Hippocampal formation (tissue), 2 donors: ENCODE measurements around the gene IDH2.

ENCODE experiments used
- DNase-seq, 2 donors: peaks; one replicate each; lab custom pipeline; 2025; lab: John Stamatoyannopoulos, UW

IDH2 gene

DNA sequence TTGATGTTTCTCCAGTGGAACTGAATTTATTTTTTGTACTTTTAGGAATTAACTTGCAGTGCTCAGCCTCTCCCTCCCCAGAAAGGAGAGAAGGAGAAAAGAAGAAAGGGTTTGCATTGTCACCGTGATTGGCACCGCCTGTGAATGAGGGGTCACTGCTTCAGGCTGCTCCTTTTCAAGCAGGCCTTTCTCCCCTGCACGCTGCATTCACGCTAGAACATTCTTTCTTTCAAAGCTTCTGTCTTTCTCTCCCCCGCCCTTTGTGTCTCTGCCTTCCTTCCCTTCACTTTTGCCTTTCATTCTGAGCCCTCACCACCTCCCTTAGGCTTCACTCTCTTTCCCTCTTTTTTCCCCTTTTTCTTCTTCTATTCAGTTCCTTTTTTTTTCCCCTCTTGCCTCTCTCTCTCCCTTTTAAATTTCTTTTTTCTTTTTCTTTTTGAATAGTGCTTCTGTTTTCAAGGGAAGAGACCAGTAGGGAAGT, 58.7 kb downstream of the IDH2 start:
- no peak for DNase-seq

DNA sequence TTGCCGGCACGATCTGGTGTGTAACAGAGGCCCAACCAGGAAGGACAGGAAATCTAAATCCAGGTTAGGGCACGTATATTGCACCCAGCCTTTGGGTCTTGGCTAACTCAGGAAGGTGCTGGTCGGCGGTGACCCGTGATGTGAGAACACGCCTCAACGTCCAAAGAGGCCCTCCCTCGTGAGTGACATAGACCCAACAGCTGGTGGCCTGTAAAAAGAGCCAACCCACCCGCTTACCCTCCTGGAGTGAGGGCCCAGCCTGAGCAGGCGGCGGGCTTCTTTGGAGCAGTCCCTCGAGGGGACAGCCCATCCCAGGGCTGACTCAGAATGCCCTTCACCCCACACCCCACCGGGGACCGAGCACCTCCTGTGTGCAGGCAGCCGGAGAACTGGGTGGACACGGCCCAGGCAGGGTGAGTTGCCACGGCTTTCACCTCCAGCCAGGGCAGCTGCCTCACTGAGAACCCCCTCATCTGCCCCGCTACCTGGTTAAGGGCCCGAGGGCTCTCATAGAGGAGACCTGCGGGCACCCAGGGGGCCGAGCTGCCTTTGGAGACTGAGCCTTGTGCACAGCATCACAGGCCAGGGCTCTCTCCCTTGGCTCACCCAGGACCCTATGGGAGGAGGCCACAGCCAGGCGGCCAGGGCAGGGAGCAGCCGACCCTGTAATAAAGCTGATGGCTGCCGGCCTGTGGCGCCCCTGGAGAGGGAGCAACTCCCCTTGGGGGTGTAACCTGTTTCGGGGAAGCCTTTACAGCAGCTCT, 59.3 kb downstream of the IDH2 start:
- DNase-seq = no peak

DNA sequence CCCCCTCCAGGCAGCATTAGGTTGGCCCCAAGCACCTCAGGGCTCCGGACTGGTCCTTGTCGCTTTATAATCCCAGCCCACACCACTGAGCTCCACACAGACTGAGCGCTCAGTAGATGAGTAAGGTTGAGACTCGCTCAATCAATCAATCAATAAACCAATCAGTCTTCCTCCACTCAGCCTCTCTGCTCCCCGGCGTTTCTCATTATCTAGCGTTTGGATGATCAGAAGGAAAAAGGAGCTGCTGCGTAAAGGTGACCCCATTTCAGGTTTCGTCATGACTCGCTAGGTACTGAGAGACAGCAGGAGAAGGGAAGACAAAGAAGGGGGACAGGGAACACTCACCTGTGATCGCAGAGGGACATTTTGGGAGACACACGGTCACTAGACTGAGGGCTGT, 59.9 kb downstream of the IDH2 start:
- no peak for DNase-seq

DNA sequence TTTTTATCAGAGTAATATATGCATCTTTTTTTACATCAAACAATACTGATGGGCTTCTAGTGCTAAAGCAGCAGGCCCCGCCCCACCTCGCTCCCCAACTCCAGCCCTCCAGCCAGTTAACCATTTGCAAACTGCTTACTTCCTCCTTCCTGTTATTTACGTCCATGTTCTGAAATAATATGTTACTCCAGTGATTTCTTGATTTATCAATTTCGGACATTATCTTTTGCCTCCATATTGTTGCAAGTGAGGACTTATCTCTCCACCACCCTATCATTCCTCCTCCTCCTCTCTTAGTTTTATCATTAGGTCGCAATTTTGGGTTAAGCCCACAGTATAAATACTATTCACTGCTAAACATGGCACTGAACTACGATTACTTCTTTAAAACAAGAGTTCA, 61.6 kb downstream of the IDH2 start:
- no peak for DNase-seq

DNA sequence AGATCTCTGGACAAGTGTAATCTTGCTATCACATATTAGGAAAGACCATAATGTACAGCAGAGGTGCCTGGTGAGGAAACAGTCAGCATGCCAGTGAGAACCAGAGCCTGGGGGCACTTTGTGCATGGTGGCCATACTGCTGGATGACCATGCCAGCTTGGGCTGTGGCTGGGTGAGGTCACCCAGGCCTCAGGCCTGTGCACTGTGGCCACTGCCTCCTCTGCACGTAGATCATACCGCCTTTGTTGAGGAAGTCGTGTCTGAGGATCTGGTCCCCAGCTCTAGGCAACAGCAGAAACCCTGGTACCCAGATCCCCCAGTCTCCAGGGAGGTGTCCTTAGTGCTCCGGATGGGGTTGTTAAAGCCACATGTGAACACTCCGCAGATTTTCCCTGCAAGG, 62.3 kb downstream of the IDH2 start:
- DNase-seq = no peak

DNA sequence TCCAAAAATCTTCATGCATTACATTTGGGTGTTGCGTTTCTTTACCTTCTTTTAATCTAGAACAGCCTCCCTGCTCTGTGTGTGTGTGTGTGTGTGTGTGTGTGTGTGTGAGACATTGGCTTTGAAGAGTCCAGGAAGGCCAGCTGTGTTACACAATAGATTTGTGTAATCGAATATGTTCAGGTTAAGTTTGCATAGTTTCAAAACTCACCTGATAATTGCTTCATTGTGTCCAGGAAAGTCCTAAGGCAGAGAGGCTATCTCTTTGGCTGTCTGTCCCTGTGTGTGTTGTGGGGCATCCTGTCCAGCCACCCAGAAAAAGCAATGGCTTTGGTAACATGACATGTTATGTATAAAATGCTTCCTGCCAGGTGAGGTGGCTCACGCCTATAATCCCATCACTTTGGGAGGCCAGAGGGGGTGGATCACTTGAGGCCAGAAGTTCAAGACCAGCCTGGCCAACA, 63.6 kb downstream of the IDH2 start:
- no peak for DNase-seq

DNA sequence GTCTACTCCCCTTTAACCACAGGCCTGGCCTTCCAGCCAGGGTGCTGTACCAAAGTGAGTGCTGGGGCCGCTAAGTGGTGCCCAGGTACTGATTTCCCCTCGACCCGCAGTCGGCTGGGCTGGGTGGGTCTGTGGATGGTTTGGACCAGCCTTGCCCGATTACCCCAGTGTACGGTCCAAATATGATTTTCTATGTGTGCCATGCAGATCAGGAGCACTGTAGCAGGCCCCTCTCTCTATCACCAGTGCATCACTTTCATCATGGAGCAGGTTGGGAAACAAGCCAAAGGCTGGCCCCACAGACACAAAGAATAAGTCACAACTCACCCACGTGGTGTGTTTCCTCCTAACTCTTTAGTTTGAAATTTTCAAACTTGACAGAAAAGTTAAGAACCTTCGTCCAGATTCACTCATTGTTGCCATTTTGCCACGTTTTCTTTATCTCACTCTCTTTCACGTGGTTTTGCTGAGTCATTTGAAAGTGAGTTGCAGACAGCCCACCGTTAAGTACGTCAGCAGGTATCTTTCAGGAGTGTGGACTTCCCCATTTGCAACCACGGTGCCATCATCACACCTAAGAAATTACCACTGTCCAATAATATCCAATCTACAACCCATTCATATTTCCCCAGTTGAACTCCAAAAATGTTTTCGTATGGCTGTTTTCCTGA, 64.2 kb downstream of the IDH2 start:
- no peak for DNase-seq

DNA sequence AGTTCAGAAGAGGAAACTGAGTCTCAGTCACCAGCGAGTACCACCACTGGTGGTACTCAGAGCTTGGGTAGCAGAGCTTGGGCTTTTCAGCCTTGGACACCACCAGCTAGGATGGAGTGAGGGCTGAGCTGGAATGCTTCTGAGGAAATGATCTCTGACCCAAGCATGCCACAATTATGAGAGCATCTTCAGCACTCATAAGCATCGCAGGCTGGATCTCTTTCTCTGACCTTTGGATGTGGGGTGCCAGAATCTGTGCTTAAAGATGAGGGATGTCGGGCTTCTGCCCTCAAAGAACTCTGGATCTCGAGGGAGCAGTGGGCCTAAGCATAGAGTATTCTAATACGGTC, 64.8 kb downstream of the IDH2 start:
- DNase-seq = no peak

DNA sequence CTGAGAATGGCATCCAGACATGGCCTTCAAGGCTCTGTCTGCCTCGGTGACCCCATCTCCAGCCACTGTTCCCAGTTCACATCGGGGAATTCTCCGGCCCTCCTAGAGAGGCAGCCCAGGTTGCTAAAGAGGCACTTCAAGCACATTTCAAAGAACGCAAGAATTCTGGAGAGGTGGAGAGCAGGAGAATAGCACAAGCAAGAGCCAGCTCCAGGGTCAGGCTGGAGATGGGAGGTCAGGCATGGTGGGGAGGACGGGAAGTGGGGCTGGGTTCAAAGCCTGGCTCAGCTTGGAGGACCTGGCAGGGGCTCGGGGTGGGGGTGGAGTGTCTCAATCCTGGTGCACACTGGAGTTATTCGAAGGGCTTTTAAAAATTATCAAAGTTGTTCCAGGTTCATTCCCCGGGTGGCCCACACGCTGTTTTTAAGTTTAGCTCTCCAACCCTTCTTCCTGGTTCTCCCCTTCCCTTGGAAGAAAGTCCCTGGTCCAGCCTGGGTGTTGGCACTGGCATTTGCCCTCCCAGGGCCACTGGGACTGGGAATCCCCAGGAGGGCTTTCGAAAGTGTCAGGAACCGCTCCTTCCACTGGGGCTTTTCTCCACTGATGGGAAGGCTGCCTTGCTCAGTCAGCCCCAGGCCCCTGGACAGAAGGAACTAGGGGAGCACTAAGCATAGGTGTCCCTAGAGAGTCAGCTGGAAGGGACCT, 65.3 kb downstream of the IDH2 start:
- no peak for DNase-seq

DNA sequence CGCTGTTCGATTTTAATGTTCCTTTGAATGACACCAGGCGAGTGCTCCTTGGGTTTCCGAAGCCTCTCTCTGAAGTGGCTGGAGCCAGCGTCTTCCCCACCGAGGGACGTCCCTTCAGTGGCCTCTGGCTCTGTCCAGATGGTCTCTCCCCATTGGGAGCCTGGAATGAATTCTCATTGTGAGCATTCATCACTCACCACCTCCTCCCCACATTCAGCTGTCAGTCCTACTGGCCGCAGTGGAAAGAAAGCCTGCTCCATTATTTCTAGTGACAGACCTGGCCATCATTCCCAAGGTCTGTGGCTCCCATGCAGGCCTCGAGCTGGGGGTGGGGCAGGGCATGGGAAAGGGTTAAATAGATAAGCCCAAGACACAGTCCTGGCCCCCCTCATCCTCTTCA, 65.9 kb downstream of the IDH2 start:
- DNase-seq = no peak

DNA sequence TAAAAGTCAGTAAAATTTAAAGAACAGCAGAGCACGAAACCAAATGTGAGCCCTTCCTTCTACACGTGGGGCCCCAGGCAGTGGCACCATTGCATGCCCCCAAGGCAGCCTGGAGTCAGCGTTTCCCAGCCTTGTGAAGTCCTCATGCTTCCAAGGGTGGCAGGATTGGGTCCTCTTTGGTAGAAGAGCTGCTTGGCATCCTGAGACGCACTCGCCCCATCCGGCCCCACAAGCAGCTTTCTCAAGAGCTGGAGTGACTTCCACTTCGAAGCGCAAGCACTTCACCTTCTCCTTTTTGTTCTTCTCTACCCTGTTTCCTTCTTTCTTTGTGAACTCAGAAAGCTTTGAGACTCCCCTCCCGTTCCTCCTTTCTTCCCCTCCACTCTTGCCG, 66.4 kb downstream of the IDH2 start:
- DNase-seq = no peak

DNA sequence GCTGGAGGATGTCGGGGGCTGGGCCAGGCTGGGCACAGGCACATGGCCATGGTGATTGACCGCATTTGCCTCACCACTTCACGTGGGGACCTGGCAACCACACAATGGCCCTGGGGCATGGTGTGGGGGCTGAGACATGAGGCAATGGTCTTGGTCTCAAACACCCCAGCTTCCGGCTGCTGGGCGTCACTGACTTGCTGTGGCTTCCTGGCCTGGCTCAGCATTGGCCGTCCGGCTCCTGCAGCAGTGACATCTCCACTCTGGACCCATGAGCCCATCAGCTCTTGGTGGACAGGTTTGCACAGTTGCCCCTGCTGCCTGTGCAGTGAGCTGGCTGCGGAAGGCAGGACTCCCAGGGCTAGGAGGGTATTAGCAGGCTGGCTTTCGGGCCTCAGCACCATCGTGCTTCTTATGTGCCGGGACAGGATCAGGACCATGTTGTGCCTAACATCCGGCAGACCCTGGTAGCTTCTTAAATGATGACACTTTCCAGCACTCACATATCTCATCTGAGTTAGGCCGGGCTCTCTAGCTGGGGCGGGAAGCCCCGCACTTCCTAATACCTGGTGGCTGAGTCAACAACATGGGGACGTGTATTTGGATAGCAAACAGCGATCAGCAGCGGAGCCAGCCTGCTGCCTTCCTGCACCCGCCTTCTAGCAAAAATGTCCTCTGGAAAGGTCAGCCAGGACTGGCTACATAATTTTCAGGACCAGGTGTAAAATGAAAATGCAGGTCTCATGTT, 67.0 kb downstream of the IDH2 start:
- DNase-seq = peak in 1 of 2 donors; percentile 47

DNA sequence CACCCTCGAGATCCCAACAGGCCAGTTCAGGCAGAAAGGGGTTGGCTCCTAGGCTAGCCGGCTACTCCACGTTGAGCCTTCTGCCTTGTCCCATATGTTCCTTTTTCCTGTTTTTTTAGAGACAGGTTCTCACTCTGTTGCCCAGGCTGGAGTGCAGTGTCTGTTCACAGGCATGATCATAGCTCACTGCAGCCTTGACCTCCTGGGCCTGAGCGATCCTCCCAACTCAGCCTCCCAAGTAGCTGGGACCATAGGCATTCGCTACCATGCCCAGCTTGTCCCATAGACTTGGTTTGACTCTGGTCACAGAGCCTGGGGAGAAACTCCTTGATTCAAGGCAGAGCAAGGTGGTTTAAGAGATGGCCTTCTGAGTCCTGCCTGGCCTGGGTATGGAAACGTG, 68.8 kb downstream of the IDH2 start:
- DNase-seq = no peak
